ENCODE results near the gene HMMR. TPM values are rescaled to one million over a fixed set of nuclear protein-coding genes. Genes with fewer than 3 reads are reported as not detected.

The HMMR gene
- total RNA-seq, 1 experiment from 2014 or later, result 57.6 TPM

GRCh38 chr5:163509291-163509951 lies 49.0 kb downstream of the HMMR start:
- no peaks in the 10 kb centered on the region for H3K9me3 ChIP-seq (ENCODE audit: low read depth, low read length, poor library complexity, severe bottlenecking)
- peak; percentile 12 for DNase-seq (ENCODE audit: low spot score)
- no peaks in the 10 kb centered on the region for H3K27me3 ChIP-seq (replicated peaks; ENCODE audit: insufficient read depth, low read depth, low read length, poor library complexity)
- CTCF ChIA-PET, result no interaction called here
- BruUV-seq (replicated peaks), result no TSS peak
- peaks cover 27% of the 10 kb centered on the region for H3K36me3 ChIP-seq (ENCODE audit: insufficient read depth, low read length, poor library complexity, severe bottlenecking)
- POLR2A ChIA-PET (ENCODE audit: low non-redundant PET), result no interaction called here
- H3K27ac ChIP-seq (ENCODE audit: low read depth, low read length, poor library complexity, severe bottlenecking), result peak overlapping the region; percentile 2
- TF ChIP-seq CTCF (conservative IDR thresholded peaks at IDR 0.05; ENCODE audit: low read depth, low read length) (no peak), EZH2 (IDR thresholded peaks at IDR 0.05; ENCODE audit: borderline replicate concordance, low read depth, low read length, poor library complexity, severe bottlenecking) (no peak)
- H3K4me3 ChIP-seq (ENCODE audit: low read depth, low read length, poor library complexity, severe bottlenecking), result peak overlapping the region; percentile 20
- H3K4me1 ChIP-seq (ENCODE audit: insufficient read depth, low read length, poor library complexity, severe bottlenecking), result peaks cover 8% of the 10 kb centered on the region
- intact Hi-C loops (cut with micrococcal nuclease; ENCODE audit: unreplicated experiment), result no loop called here

GRCh38 chr5:163512526-163512925 lies 52.1 kb downstream of the HMMR start:
- ChIA-PET CTCF (no interaction called here), POLR2A (ENCODE audit: low non-redundant PET) (no interaction called here)
- BruUV-seq (replicated peaks), result no TSS peak
- peaks cover 8% of the 10 kb centered on the region for H3K4me1 ChIP-seq (ENCODE audit: insufficient read depth, low read length, poor library complexity, severe bottlenecking)
- no peak for TF ChIP-seq EZH2 (IDR thresholded peaks at IDR 0.05; ENCODE audit: borderline replicate concordance, low read depth, low read length, poor library complexity, severe bottlenecking)
- no peak for TF ChIP-seq CTCF (conservative IDR thresholded peaks at IDR 0.05; ENCODE audit: low read depth, low read length)
- intact Hi-C loops (cut with micrococcal nuclease; ENCODE audit: unreplicated experiment), result no loop called here
- H3K36me3 ChIP-seq (ENCODE audit: insufficient read depth, low read length, poor library complexity, severe bottlenecking), result peaks cover 58% of the 10 kb centered on the region
- H3K27ac ChIP-seq (ENCODE audit: low read depth, low read length, poor library complexity, severe bottlenecking), result no peak overlapping the region
- no peak overlapping the region for H3K4me3 ChIP-seq (ENCODE audit: low read depth, low read length, poor library complexity, severe bottlenecking)
- no peaks in the 10 kb centered on the region for H3K27me3 ChIP-seq (replicated peaks; ENCODE audit: insufficient read depth, low read depth, low read length, poor library complexity)
- DNase-seq (ENCODE audit: low spot score), result no peak
- no peaks in the 10 kb centered on the region for H3K9me3 ChIP-seq (ENCODE audit: low read depth, low read length, poor library complexity, severe bottlenecking)

GRCh38 chr5:163525096-163525495 lies 64.7 kb downstream of the HMMR start:
- no peak for TF ChIP-seq EZH2 (IDR thresholded peaks at IDR 0.05; ENCODE audit: borderline replicate concordance, low read depth, low read length, poor library complexity, severe bottlenecking)
- no peak for TF ChIP-seq CTCF (conservative IDR thresholded peaks at IDR 0.05; ENCODE audit: low read depth, low read length)
- no TSS peak for BruUV-seq (replicated peaks)
- Histone ChIP-seq H3K4me1 (ENCODE audit: insufficient read depth, low read length, poor library complexity, severe bottlenecking) (no peaks in the 10 kb centered on the region), H3K27me3 (replicated peaks; ENCODE audit: insufficient read depth, low read depth, low read length, poor library complexity) (no peaks in the 10 kb centered on the region), H3K36me3 (ENCODE audit: insufficient read depth, low read length, poor library complexity, severe bottlenecking) (peaks cover 3% of the 10 kb centered on the region), H3K27ac (ENCODE audit: low read depth, low read length, poor library complexity, severe bottlenecking) (no peak overlapping the region), H3K9me3 (ENCODE audit: low read depth, low read length, poor library complexity, severe bottlenecking) (no peaks in the 10 kb centered on the region), H3K4me3 (ENCODE audit: low read depth, low read length, poor library complexity, severe bottlenecking) (no peak overlapping the region)
- POLR2A ChIA-PET (ENCODE audit: low non-redundant PET), result no interaction called here
- intact Hi-C loops (cut with micrococcal nuclease; ENCODE audit: unreplicated experiment), result no loop called here
- CTCF ChIA-PET, result no interaction called here
- DNase-seq (ENCODE audit: low spot score), result no peak
